Endodermal cell (in vitro differentiated cells): ENCODE measurements around the gene GATA1. TPM values are rescaled to one million over a fixed set of nuclear protein-coding genes. Genes with fewer than 3 reads are reported as not detected.

Experiments
- DNase-seq: peaks from one replicate; pipeline ENCODE4 v3.0.0-alpha.2; 2017
- H3K27ac ChIP-seq: 2 replicates; pipeline ENCODE4 v1.5.1; 2013; ENCODE audit warnings: mild to moderate bottlenecking, low read depth, low read length, moderate library complexity
- H3K27me3 ChIP-seq: 2 replicates; pipeline ENCODE4 v1.6.1; 2013; ENCODE audit warnings: mild to moderate bottlenecking, low read length, moderate library complexity; ENCODE audit not compliant: insufficient read depth, control insufficient read depth, poor library complexity, severe bottlenecking
- H3K36me3 ChIP-seq: 2 replicates; pipeline ENCODE4 v1.7.0; 2013; ENCODE audit warnings: mild to moderate bottlenecking, low read length, moderate library complexity; ENCODE audit not compliant: control insufficient read depth, insufficient read depth
- H3K4me1 ChIP-seq: one replicate; pipeline ENCODE4 v1.7.0; 2013; ENCODE audit warnings: low read length; ENCODE audit not compliant: control insufficient read depth, insufficient read depth
- H3K4me3 ChIP-seq: 2 replicates; pipeline ENCODE4 v1.5.1; 2013; ENCODE audit warnings: mild to moderate bottlenecking, low read length, moderate library complexity
- H3K9ac ChIP-seq: 2 replicates; pipeline ENCODE4 v1.6.1; 2013; ENCODE audit warnings: mild to moderate bottlenecking, low read length, moderate library complexity; ENCODE audit not compliant: poor library complexity, severe bottlenecking; ENCODE audit errors: extremely low read depth
- H3K9me3 ChIP-seq: 2 replicates; pipeline ENCODE4 v1.6.1; 2013; ENCODE audit warnings: mild to moderate bottlenecking, low read length, moderate library complexity; ENCODE audit not compliant: control insufficient read depth
- H3K27ac Mint-ChIP-seq: 2 replicates; pipeline ENCODE4 v1.8.0; 2020; ENCODE audit warnings: mixed read lengths
- H3K27me3 Mint-ChIP-seq: 2 replicates; pipeline ENCODE4 v1.8.0; 2021; ENCODE audit warnings: mild to moderate bottlenecking, mixed read lengths; ENCODE audit not compliant: insufficient read depth
- H3K36me3 Mint-ChIP-seq: 2 replicates; pipeline ENCODE4 v1.8.0; 2020; ENCODE audit warnings: low read depth, mixed read lengths
- H3K4me1 Mint-ChIP-seq: 2 replicates; pipeline ENCODE4 v1.8.0; 2020; ENCODE audit warnings: mixed read lengths
- H3K4me3 Mint-ChIP-seq: 2 replicates; pipeline ENCODE4 v1.8.0; 2020; ENCODE audit warnings: mild to moderate bottlenecking, moderate library complexity, mixed read lengths
- H3K9me3 Mint-ChIP-seq: 2 replicates; pipeline ENCODE4 v1.8.0; 2020; ENCODE audit warnings: mild to moderate bottlenecking, mixed read lengths
- CTCF ChIP-seq: fragments of 200-600 bp; sonication (generic); conservative IDR thresholded peaks from 2 replicates; pipeline ENCODE4 v1.5.0; 2021; ENCODE audit warnings: antibody characterized with exemption, mild to moderate bottlenecking
- WGBS, 2 experiments: methylation state at CpG; one replicate each; pipeline versions ENCODE4 v1.1.5 to v1.1.7; 2013; ENCODE audit warnings: missing lambda C conversion rate in 2 of 2, mixed read lengths in 1 of 2; ENCODE audit not compliant: insufficient coverage in 1 of 2, insufficient read length in 1 of 2; 5-methylcytosine and 5-hydroxymethylcytosine counted together
- total RNA-seq, 2 donors: library from RNA; stranded (reverse); fragmentation: NEBNext Ultra II Directional in 1 of 2; extraction: Animal tissue kit (Norgen Biotek cat#: 25700) in 1 of 2; gene quantifications; 2 replicates in 1 of 2; 3 replicates in 1 of 2; pipeline ENCODE4 v1.2.1, GENCODE V29; 2021

GATA1 gene
- total RNA-seq, 2 donors from 2014 or later: not detected

GRCh38 chrX:48813644-48814043 lies 27.3 kb downstream of the GATA1 start:
- no peaks in the 10 kb centered on the region for H3K4me1 Mint-ChIP-seq
- 95% methylated on average over 5 of the region's 8 CpGs; no CpG with 5 or more reads in 1 of the 2 experiments for WGBS, 2 experiments
- H3K4me3 Mint-ChIP-seq: no peak overlapping the region
- no peak overlapping the region for H3K4me3 ChIP-seq
- no peaks in the 10 kb centered on the region for H3K27me3 ChIP-seq
- peaks cover 18% of the 10 kb centered on the region for H3K36me3 Mint-ChIP-seq
- H3K27ac Mint-ChIP-seq: no peak overlapping the region
- peaks cover 8% of the 10 kb centered on the region for H3K36me3 ChIP-seq
- TF ChIP-seq CTCF: no peak
- no peaks in the 10 kb centered on the region for H3K27me3 Mint-ChIP-seq
- no peak overlapping the region for H3K9ac ChIP-seq
- no peak for DNase-seq
- H3K9me3 ChIP-seq: no peaks in the 10 kb centered on the region
- H3K9me3 Mint-ChIP-seq: peaks cover 62% of the 10 kb centered on the region
- no peaks in the 10 kb centered on the region for H3K4me1 ChIP-seq
- H3K27ac ChIP-seq: no peak overlapping the region

GRCh38 chrX:48814722-48815121 lies 28.3 kb downstream of the GATA1 start:
- H3K27ac ChIP-seq: no peak overlapping the region
- DNase-seq: no peak
- H3K27me3 ChIP-seq: no peaks in the 10 kb centered on the region
- WGBS, 2 experiments: 94% methylated on average over 8 of the region's 8 CpGs; no CpG with 5 or more reads in 1 of the 2 experiments
- no peak overlapping the region for H3K4me3 Mint-ChIP-seq
- H3K4me1 Mint-ChIP-seq: no peaks in the 10 kb centered on the region
- H3K36me3 Mint-ChIP-seq: peaks cover 19% of the 10 kb centered on the region
- H3K27me3 Mint-ChIP-seq: no peaks in the 10 kb centered on the region
- H3K36me3 ChIP-seq: peaks cover 8% of the 10 kb centered on the region
- peaks cover 69% of the 10 kb centered on the region for H3K9me3 Mint-ChIP-seq
- no peak overlapping the region for H3K27ac Mint-ChIP-seq
- no peak overlapping the region for H3K9ac ChIP-seq
- H3K4me3 ChIP-seq: no peak overlapping the region
- no peaks in the 10 kb centered on the region for H3K9me3 ChIP-seq
- no peaks in the 10 kb centered on the region for H3K4me1 ChIP-seq
- no peak for TF ChIP-seq CTCF

- no peaks in the 10 kb centered on the region for H3K4me1 ChIP-seq
- Mint-ChIP-seq H3K27ac (no peak overlapping the region), H3K27me3 (no peaks in the 10 kb centered on the region), H3K9me3 (peaks cover 73% of the 10 kb centered on the region), H3K4me3 (no peak overlapping the region), H3K36me3 (peaks cover 21% of the 10 kb centered on the region), H3K4me1 (no peaks in the 10 kb centered on the region)
- peak; percentile 46 for DNase-seq
- no peak for TF ChIP-seq CTCF
- no peaks in the 10 kb centered on the region for H3K9me3 ChIP-seq
- H3K36me3 ChIP-seq: peaks cover 8% of the 10 kb centered on the region
- no peak overlapping the region for H3K9ac ChIP-seq
- no peak overlapping the region for H3K4me3 ChIP-seq
- WGBS, 2 experiments: 94% methylated on average over 8 of the region's 8 CpGs; no CpG with 5 or more reads in 1 of the 2 experiments
- no peak overlapping the region for H3K27ac ChIP-seq
- H3K27me3 ChIP-seq: no peaks in the 10 kb centered on the region
These were observed 28.9 kb downstream of the GATA1 start for GRCh38 chrX:48815266-48815665.
